NOMO-1 (cell line): ENCODE measurements around the gene ZNF789.

ENCODE experiments used
- DNase-seq, 2 experiments: peaks; one replicate each; lab custom pipeline; 2025; ENCODE audit not compliant: unreplicated experiment in 2 of 2; lab: John Stamatoyannopoulos, UW

ZNF789 gene

DNA sequence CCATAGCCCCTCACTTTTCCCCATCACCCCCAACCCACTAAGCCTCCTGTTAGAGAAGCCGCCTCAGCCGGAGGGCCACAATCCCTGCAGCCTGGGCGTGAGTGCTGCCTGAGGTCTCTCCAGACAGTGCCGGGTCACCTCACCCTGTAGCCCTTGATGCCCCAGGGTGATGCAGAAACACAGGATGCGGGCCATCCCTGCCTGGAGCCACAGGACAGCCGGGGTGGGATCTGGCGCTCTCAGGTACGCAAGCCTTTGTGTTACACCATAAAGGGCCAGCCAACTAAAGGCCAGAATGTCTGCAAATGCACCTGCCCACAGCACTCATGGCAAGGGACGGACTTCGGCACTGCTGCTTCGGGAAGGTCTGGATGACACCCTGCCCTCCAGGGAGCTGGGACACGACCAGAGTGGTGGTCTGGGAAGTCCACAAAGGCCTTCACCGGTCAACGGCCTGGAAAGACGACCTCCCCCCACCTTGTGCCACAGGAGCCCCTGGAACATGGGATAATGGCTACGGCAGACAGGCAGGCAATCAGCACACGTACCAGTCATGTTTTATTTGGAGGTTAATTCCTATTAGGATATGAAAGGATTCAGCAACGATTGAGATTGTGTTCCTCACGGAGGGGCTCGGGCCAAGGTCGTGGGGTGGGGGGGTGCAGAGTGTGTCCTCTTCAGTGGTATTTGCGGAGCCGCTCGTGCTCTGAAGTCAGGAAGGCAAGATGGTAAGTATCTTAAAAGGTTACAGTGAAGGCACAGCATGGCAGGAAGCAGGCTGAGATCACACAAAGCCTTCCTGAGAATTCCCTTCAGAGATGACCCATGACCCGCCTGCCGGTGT lies 14.8 kb upstream of the ZNF789 start:
- no peak for DNase-seq

- no peak for DNase-seq
Observed at GRCh38 chr7:99459087-99459486, 13.6 kb upstream of the ZNF789 start.

GRCh38 chr7:99460651-99461050 lies 12.0 kb upstream of the ZNF789 start:
- no peak for DNase-seq

DNA sequence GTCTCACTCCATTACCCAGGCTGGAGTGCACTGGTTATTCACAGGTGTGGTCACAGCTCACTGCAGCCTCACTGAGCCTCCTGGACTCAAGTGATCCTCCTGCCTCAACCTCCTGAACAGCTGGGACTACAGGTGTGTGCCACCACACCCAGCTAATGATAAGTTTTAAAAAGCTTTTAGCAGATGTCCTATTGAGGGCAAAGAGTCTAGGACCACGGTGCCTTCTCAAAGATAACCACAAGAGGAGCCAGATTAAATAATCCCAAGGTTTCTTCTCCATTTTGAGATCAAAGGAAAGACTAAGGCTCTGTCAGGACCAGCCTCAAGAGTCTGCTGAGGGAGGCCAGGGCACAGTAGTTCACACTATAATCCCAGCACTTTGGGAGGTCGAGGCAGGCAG lies 11.5 kb upstream of the ZNF789 start:
- peak in 1 of 2 experiments; percentile 16 for DNase-seq

GRCh38 chr7:99465421-99465768 lies 7.3 kb upstream of the ZNF789 start:
- DNase-seq = no peak

GRCh38 chr7:99468336-99468918 lies 4.3 kb upstream of the ZNF789 start:
- DNase-seq = no peak

DNA sequence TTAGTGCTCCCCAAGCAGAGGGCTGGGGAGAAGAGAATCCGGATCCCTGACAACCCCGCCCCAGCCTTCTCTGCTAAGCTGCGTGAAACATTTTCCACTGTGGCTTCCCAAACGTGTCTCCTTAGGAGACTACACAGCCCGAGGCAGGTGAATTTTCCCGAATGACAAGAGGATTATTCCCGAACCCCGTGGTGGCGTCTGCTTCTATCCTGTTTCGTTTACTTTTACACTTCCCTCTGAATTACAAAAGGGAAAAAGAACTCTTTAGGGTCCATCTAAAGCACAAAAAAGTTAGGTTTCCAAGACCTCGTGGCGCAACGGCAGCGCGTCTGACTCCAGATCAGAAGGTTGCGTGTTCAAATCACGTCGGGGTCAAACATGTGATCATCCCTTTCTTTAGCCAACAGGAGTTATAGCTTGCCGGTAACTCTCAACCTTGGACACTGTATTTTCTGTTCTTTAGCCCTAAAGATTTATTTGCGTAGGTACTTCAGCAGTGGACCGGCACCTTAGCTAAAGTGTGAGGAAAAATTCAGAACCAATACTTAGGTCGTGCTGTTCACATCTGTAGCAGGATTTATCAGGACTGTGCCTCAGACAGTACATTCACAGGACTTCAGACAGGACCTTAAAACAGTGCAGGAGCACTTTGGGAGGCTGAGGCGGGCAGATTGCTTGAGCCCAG lies 3.2 kb upstream of the ZNF789 start:
- DNase-seq = no peak

DNA sequence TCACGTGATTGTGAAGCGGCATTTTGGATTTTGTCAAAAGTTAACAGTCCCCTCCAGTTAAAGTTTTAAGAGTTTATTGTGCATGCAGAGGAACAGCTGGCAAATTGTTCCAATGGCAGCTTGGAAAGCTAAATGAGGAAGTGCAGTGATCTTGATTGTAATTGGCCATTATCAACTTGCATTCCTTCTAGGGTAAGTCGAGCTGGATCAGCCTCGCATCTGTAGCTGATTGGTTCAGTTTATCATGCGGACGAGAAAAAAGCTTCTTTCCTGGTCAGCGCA lies 566 bp downstream of the ZNF789 start:
- DNase-seq = peak; percentile 76 to 93

DNA sequence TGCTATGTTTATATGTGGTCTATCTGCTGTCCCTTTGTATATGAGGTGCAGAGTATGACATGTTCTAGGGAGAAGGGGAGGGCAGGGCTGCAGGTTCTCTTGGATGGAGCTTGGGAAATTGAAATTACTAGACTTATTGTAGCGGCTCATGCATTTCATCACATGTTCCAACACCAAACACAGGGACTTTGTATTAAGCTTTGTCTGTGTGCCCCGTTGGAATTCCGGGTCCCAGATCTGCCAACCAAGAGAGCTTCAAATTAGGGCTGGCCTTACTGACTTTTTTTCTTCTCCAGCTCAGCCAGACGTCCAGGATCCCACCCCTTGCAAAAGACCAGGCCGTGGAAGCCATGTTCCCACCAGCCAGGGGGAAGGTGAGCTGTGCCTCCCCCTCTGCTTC lies 3.4 kb downstream of the ZNF789 start:
- no peak for DNase-seq

GRCh38 chr7:99478464-99479440 lies 6.1 kb downstream of the ZNF789 start:
- DNase-seq = no peak

GRCh38 chr7:99485094-99485493 lies 12.4 kb downstream of the ZNF789 start:
- no peak for DNase-seq

DNA sequence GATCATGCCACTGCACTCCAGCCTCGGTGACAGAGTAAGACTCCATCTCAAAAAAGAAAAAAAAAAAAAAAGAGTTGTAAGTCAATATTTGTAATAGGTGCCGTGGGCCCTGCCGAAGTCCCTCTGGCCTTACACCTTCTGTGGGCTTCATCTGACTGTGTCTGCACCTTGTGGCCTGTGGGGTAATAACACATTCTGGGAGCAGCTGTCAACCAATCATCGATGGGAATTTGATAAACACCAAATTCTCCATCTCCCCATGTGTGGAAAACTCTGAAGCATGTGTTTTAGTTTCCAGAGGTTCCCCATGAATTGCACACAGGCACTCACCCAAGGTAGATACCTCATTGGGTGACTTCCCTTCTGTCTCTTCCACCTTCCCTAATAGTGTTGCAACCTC lies 16.5 kb downstream of the ZNF789 start:
- no peak for DNase-seq

DNA sequence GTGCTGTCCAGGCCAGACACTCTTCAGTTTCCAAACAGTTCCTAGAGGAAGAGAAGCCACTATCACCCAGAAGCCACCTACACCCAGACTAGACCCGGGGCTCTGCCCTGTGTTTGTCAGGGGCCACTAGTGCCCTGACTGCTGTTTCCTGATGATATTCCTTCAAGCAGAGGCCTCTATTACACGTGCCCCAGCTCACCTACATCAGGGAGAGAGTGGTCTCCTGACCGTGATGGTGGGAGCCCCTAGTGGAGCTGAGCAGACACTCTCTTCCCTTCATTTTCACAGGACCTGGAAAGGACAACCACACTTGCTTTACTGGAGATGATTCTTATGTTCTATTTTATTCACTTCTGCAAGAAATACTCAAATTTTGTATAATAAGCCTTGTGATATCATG lies 18.2 kb downstream of the ZNF789 start:
- no peak for DNase-seq

DNA sequence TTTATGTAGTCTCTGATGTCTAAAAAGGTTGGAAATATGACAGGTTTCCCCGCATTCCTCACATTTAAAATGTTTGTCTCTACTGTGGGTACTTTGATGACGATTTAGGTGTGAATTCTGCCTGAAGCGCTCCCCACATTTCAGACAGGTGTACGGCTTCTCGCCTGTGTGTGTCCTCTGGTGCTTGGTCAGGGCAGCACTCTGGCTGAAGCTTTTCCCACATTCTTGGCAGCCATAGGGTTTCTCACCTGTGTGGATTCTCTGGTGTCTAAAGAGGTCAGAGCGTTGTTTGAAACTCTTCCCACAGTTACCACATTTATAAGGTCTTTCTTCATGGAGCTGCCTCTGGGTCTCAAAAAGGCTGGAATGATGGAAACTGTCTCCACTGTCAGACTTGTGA lies 21.1 kb downstream of the ZNF789 start:
- DNase-seq = no peak

DNA sequence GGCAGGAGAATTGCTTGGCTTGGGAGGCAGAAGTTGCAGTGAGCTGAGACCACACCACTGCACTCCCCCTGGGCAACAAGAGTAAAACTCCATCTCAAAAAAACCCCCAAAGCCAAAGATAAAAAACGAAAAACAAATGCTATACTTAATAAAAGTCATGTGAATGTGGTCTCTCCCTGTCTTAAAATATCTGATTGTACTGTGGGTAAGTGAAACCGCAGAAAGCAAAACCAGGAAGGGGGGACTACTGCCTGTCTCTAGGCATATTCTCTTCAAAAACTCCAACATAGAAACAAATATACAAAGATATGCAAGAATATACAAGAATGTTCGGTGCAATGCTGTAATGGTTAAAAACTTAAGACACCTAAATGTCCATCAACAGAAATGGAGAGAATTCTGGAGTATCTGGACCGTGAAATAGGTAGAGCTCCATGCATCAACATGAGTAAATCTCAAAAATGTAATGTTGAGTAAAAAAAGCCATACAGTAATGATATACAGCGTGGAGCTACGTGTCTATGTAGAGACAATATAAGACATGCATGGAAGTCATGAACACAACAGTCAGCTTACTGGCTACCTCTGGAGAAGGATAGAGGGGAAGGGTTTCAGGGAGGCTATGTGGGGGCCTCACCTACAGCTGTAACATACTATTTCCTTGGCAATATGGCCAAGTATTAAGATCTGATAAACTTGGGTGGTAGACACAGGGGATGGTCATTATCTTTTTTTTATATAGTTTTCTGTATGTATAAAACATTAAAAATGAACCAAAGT lies 25.3 kb downstream of the ZNF789 start:
- DNase-seq = peak in 1 of 2 experiments; percentile 30

DNA sequence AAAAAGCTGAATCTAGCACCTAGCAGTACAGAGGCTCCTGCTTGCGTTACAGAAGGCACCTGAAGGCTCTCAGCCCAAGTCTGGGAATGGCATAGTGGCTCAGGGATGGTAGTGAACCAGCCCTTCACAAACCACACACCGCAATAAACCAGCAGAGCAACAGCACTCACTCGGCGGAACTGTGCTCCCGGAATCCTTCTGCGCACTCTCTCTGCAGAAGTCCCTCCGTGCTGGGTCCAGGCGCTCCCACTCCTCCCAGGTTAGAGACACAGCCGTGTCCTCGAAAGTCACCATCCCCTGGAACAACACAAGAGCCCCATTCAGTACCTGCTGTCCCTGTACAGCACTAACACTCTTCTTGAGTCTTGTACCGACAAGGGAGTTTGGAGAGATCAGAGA lies 25.9 kb downstream of the ZNF789 start:
- no peak for DNase-seq

DNA sequence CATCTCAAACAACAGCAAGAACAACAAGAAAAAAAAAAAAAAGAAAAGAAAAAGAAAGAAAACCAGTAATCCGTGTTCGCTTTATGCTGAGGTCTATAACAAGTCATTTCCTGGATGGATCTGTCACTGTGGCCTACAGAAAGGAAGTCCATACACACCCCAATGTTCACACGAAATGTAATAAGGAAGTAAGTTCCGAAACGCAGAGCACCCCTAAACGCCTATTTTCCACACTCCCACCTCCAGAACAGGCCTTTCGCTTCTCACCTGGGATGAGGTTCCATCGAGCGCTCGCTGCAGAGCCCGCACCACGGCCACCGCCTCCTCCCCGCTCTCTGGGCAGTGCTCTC lies 26.7 kb downstream of the ZNF789 start:
- peak; percentile 41 to 68 for DNase-seq

DNA sequence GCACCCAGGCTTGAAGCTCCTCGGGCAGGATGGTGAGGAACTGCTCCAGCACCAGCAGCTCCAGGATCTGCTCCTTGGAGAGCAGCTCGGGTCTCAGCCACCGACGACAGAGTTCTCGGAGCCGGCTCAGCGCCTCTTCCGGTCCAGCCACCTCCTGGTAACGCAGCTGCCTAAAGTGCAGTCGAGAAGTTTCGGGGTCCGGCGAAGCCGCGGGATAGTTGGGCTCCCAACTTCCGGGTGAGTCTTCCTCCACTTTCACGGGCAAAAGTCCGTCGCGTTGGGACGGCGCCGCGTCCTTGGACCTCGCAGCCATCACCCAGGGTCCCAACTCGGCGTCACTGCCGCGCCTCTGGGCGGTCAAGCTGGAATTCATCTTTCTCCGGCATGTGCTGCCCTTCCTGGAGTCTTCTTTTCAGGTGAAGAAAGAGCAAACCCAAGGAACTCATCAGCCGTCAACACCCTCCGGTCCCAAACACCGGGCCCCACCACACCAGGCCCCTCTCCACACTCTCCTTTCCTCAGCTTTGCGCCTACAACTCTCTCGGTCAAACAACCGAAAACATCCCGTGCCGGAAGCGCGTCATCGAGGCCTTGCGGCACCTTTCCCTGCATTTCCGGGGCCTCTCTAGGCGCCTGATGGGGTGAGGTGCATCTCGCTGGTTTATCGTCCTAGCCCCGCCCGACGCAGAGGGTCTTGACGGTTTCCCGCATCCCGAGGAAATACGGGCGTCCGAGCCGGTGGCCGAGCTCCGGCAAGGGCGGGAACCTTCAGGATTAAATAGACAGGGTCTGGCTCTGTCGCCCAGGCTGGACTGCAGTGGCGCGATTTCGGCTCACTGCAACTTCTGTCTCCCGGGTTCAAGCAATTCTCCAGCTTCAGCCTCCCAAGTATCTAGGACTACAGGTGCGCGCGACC lies 27.3 kb downstream of the ZNF789 start, which contains the start of gene ZNF394:
Gene ZNF394, minus strand, starts transcription at position 561 of the 916 bp plus-strand sequence. Its CDS starts 188 bp downstream, at position 373.
- DNase-seq = peak; percentile 96 to 99

GRCh38 chr7:99500637-99501009 lies 27.9 kb downstream of the ZNF789 start:
- DNase-seq = no peak
